Mesenchymal stem cell (in vitro differentiated cells and primary cell): Measurements from ENCODE around the gene GNAT3.
A peak's percentile ranks its signal among the peaks of the same experiment; 100 is the strongest.

Source experiments
- DNase-seq: peaks from one replicate; pipeline ENCODE4 v3.0.0-alpha.2; 2013
- H2AFZ ChIP-seq: one replicate; pipeline ENCODE4 v1.6.1; 2013; ENCODE audit warnings: low read depth, mild to moderate bottlenecking, control low read depth, inconsistent platforms, low read length, moderate library complexity
- H2AK5ac ChIP-seq: 2 replicates; pipeline ENCODE4 v1.6.1; 2013; ENCODE audit warnings: low read length, moderate library complexity, mild to moderate bottlenecking, inconsistent platforms; ENCODE audit not compliant: severe bottlenecking
- H2BK120ac ChIP-seq: one replicate; pipeline ENCODE4 v1.6.1; 2013; ENCODE audit warnings: low read depth, mild to moderate bottlenecking, inconsistent platforms, low read length, moderate library complexity
- H2BK12ac ChIP-seq, 2 experiments: one replicate each; pipeline ENCODE4 v1.6.1; 2013; ENCODE audit warnings: inconsistent platforms in 2 of 2, low read length in 2 of 2, mild to moderate bottlenecking in 2 of 2, moderate library complexity in 2 of 2, control low read depth in 1 of 2
- H2BK15ac ChIP-seq: one replicate; pipeline ENCODE4 v1.6.1; 2013; ENCODE audit warnings: mild to moderate bottlenecking, low read depth, inconsistent platforms; ENCODE audit not compliant: poor library complexity, severe bottlenecking
- H2BK5ac ChIP-seq: 2 replicates; pipeline ENCODE4 v1.6.1; 2013; ENCODE audit warnings: low read depth, mild to moderate bottlenecking, low read length, control low read depth, inconsistent platforms; ENCODE audit not compliant: poor library complexity, severe bottlenecking
- H3K14ac ChIP-seq, 2 experiments: one replicate each; pipeline ENCODE4 v1.6.1; 2013; ENCODE audit warnings: inconsistent platforms in 2 of 2, low read length in 2 of 2, control low read depth in 1 of 2, mild to moderate bottlenecking in 1 of 2, moderate library complexity in 1 of 2
- H3K18ac ChIP-seq, 2 experiments: one replicate each; pipeline ENCODE4 v1.6.1; 2013; ENCODE audit warnings: inconsistent platforms in 2 of 2, low read length in 2 of 2, control low read depth in 1 of 2, low read depth in 1 of 2, mild to moderate bottlenecking in 1 of 2
- H3K23ac ChIP-seq, 2 experiments: one replicate each; pipeline ENCODE4 v1.6.1; 2013; ENCODE audit warnings: inconsistent platforms in 2 of 2, low read length in 2 of 2, mild to moderate bottlenecking in 2 of 2, moderate library complexity in 2 of 2, control low read depth in 1 of 2
- H3K27ac ChIP-seq: 2 replicates; pipeline ENCODE4 v1.5.1; 2013; ENCODE audit warnings: mild to moderate bottlenecking, moderate library complexity, low read length, control low read depth, inconsistent platforms; ENCODE audit not compliant: poor library complexity, severe bottlenecking
- H3K27me3 ChIP-seq, 2 experiments: 2 replicates each; pipeline versions ENCODE4 v1.6.1 to v1.7.0; 2013; ENCODE audit warnings: low read length in 2 of 2, mild to moderate bottlenecking in 2 of 2, moderate library complexity in 2 of 2, control low read depth in 1 of 2, inconsistent platforms in 1 of 2; ENCODE audit not compliant: control insufficient read depth in 1 of 2, insufficient read depth in 1 of 2
- H3K36me3 ChIP-seq, 2 experiments: 2 replicates each; pipeline versions ENCODE4 v1.6.1 to v1.7.0; 2013; ENCODE audit warnings: low read length in 2 of 2, control low read depth in 1 of 2, inconsistent platforms in 1 of 2, low read depth in 1 of 2, mild to moderate bottlenecking in 1 of 2; ENCODE audit not compliant: insufficient read depth in 2 of 2, control insufficient read depth in 1 of 2
- H3K4ac ChIP-seq, 2 experiments: one replicate each; pipeline ENCODE4 v1.6.1; 2013; ENCODE audit warnings: inconsistent platforms in 2 of 2, low read length in 2 of 2, mild to moderate bottlenecking in 2 of 2, moderate library complexity in 2 of 2, control low read depth in 1 of 2, low read depth in 1 of 2
- H3K4me1 ChIP-seq: 2 replicates; pipeline ENCODE4 v1.6.1; 2013; ENCODE audit warnings: low read depth, low read length, control low read depth; ENCODE audit not compliant: control insufficient read depth, insufficient read depth
- H3K4me2 ChIP-seq: 2 replicates; pipeline ENCODE4 v1.6.1; 2013; ENCODE audit warnings: low read length, mild to moderate bottlenecking, inconsistent platforms; ENCODE audit not compliant: poor library complexity, severe bottlenecking
- H3K4me3 ChIP-seq, 2 experiments: 2 replicates each; pipeline versions ENCODE4 v1.5.1 to v1.7.0; 2013; ENCODE audit warnings: low read length in 2 of 2, mild to moderate bottlenecking in 2 of 2, control low read depth in 1 of 2, low read depth in 1 of 2; ENCODE audit not compliant: insufficient read depth in 1 of 2
- H3K79me1 ChIP-seq: replicated peaks from 2 replicates; pipeline ENCODE4 v1.6.1; 2013; ENCODE audit warnings: mild to moderate bottlenecking, control low read depth, low read length, inconsistent platforms; ENCODE audit not compliant: poor library complexity, severe bottlenecking
- H3K9ac ChIP-seq: 2 replicates; pipeline ENCODE4 v1.7.0; 2013; ENCODE audit warnings: mild to moderate bottlenecking, low read length, moderate library complexity
- H3K9me3 ChIP-seq: 2 replicates; pipeline ENCODE4 v1.7.0; 2013; ENCODE audit warnings: mild to moderate bottlenecking, low read length; ENCODE audit not compliant: control insufficient read depth
- H4K8ac ChIP-seq: one replicate; pipeline ENCODE4 v1.6.1; 2013; ENCODE audit warnings: inconsistent platforms, mild to moderate bottlenecking, low read length, moderate library complexity
- H4K91ac ChIP-seq: one replicate; pipeline ENCODE4 v1.6.1; 2013; ENCODE audit warnings: mild to moderate bottlenecking, low read length, inconsistent platforms
- WGBS: methylation state at CpG from one replicate; pipeline ENCODE4 v1.1.7; 2013; ENCODE audit warnings: mixed read lengths; 5-methylcytosine and 5-hydroxymethylcytosine counted together

Gene GNAT3

DNA sequence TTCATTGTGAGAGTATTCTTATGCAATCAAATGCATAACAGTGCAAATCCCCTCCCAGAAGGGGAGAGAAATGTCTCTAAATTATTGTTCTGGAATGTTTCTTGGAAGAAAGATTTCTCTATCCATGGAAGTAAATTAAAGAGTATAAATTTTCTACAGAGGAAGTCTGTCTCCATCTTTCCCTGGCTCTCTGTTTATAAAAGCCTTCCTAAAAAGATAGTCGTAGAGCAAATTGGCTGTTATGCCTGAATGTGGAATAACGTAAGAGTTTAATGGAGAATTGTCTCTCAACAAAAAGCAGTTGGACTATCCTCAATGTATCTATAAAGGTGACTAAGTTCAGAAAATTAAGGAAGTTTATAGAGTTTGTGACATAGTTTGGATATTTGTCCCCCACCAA, 76.3 kb downstream of the GNAT3 start:
- Histone ChIP-seq H2BK15ac (no peak overlapping the region), H4K8ac (no peak overlapping the region), H2AFZ (no peak overlapping the region), H3K27me3 (no peaks in the 10 kb centered on the region), H2BK12ac (no peak overlapping the region), H3K23ac (no peak overlapping the region), H3K4ac (no peak overlapping the region), H3K9ac (no peak overlapping the region), H3K79me1 (no peaks in the 10 kb centered on the region), H2AK5ac (no peak overlapping the region), H3K4me1 (no peaks in the 10 kb centered on the region), H3K36me3 (no peaks in the 10 kb centered on the region), H3K4me2 (no peak overlapping the region), H4K91ac (no peak overlapping the region), H3K27ac (no peak overlapping the region), H2BK120ac (no peak overlapping the region), H2BK5ac (no peak overlapping the region), H3K9me3 (no peaks in the 10 kb centered on the region), H3K4me3 (no peak overlapping the region), H3K14ac (no peak overlapping the region), H3K18ac (no peak overlapping the region)
- 100% methylated on average over 1 of the region's 2 CpGs for WGBS
- DNase-seq = no peak

DNA sequence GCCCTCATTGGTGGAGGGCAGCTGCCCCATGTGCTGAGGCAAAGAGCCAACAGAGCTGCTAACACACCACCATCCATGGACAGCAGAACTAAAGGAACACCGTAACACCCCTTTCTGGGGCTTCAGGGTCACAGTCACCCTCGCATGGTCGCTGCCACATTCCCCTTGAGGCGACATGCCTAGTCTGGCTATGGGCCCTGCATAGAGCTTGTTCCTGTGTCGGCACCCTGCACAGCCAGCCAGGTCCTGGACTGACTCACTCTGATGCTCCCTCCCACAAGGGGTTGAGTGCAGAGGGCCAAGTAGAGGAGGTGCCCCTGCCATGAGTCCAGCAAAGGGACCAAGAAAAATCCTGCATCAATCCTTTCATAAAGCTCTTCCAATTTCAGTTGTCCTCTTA, 77.8 kb downstream of the GNAT3 start:
- no peaks in the 10 kb centered on the region for H3K79me1 ChIP-seq
- H3K27me3 ChIP-seq = no peaks in the 10 kb centered on the region
- WGBS = 97% methylated on average over 5 of the region's 5 CpGs
- H2BK12ac ChIP-seq = peak overlapping the region; percentile 29 to 34
- H3K36me3 ChIP-seq = no peaks in the 10 kb centered on the region
- no peak overlapping the region for H2BK120ac ChIP-seq
- H2BK15ac ChIP-seq = no peak overlapping the region
- H2BK5ac ChIP-seq = no peak overlapping the region
- no peak overlapping the region for H4K91ac ChIP-seq
- H3K27ac ChIP-seq = no peak overlapping the region
- peak overlapping the region in 1 of 2 experiments; percentile 28 for H3K18ac ChIP-seq
- H3K9me3 ChIP-seq = no peaks in the 10 kb centered on the region
- no peak overlapping the region for H2AFZ ChIP-seq
- DNase-seq = no peak
- no peak overlapping the region for H3K23ac ChIP-seq
- peak overlapping the region in 1 of 2 experiments; percentile 72 for H3K14ac ChIP-seq
- H3K4me1 ChIP-seq = no peaks in the 10 kb centered on the region
- H3K4me2 ChIP-seq = no peak overlapping the region
- no peak overlapping the region for H2AK5ac ChIP-seq
- H4K8ac ChIP-seq = no peak overlapping the region
- no peak overlapping the region for H3K9ac ChIP-seq
- H3K4ac ChIP-seq = no peak overlapping the region
- H3K4me3 ChIP-seq = no peak overlapping the region

DNA sequence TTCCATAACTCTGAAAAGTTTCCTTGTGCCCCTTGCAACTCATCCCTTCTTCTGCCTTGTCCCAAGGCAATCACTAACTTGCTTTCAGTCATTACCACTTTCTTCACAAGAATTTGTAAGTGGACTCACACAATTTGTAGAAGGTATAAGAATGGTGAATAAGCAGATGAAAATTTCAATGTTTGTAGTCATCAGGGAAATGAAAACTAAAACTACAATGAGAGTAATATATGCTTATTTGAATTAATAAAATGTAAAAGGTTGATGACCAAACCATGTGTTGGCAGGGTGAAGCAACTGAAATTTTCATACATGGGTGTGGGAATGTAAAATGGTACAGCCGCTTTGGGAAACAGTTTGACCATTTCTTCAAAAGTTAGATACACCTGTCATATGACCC, 79.7 kb downstream of the GNAT3 start:
- no peak overlapping the region for H4K91ac ChIP-seq
- no peak for DNase-seq

DNA sequence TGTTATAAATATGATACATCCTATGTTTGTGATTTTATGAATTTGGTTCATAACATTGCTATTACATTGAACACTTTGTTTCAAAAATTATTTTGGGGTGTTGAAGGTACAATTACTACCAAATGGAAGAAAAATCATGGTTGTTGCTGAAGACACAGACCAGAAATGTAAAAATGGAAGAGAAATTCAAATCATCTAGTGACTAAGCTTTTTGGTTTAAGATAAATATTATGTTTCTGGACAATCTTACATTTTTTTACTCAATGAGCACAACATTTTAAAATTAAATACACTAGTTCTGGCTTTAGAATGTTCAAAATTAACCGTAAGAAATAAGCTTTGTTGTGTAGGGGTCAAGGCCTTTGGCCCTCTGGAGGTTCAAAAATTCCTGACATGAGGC, 82.7 kb downstream of the GNAT3 start:
- Histone ChIP-seq H3K14ac (no peak overlapping the region), H3K18ac (no peak overlapping the region), H3K4me3 (no peak overlapping the region), H3K36me3 (no peaks in the 10 kb centered on the region), H2AFZ (no peak overlapping the region), H3K9me3 (no peaks in the 10 kb centered on the region), H3K27me3 (no peaks in the 10 kb centered on the region), H3K4me2 (no peak overlapping the region), H3K4me1 (no peaks in the 10 kb centered on the region), H3K27ac (no peak overlapping the region), H3K23ac (no peak overlapping the region), H2BK12ac (no peak overlapping the region), H2BK120ac (no peak overlapping the region), H2AK5ac (no peak overlapping the region), H2BK5ac (no peak overlapping the region), H4K8ac (no peak overlapping the region), H3K9ac (peak overlapping the region; percentile 68), H2BK15ac (no peak overlapping the region), H4K91ac (no peak overlapping the region), H3K4ac (no peak overlapping the region), H3K79me1 (no peaks in the 10 kb centered on the region)
- DNase-seq = no peak
- 100% methylated on average over 1 of the region's 1 CpG for WGBS

More for the DNA sequence above, 79.7 kb downstream of the GNAT3 start:
- H3K18ac ChIP-seq = no peak overlapping the region
- no peak overlapping the region for H2BK120ac ChIP-seq
- no peak overlapping the region for H3K23ac ChIP-seq
- no peaks in the 10 kb centered on the region for H3K4me1 ChIP-seq
- no peak overlapping the region for H3K9ac ChIP-seq
- H3K4me2 ChIP-seq = no peak overlapping the region
- H3K27ac ChIP-seq = no peak overlapping the region
- H3K14ac ChIP-seq = no peak overlapping the region
- no peak overlapping the region for H2BK15ac ChIP-seq
- H3K79me1 ChIP-seq = no peaks in the 10 kb centered on the region
- H3K27me3 ChIP-seq = no peaks in the 10 kb centered on the region
- WGBS = no CpG with 5 or more reads among the region's 1 CpG
- no peak overlapping the region for H2AK5ac ChIP-seq
- no peak overlapping the region for H2BK12ac ChIP-seq
- no peak overlapping the region for H4K8ac ChIP-seq
- H3K4ac ChIP-seq = no peak overlapping the region
- no peak overlapping the region for H2BK5ac ChIP-seq
- no peak overlapping the region for H2AFZ ChIP-seq
- no peaks in the 10 kb centered on the region for H3K9me3 ChIP-seq
- no peak overlapping the region for H3K4me3 ChIP-seq
- no peaks in the 10 kb centered on the region for H3K36me3 ChIP-seq
